IPS-18c (cell line): ENCODE data around the gene MGST1.
A peak's percentile ranks its signal among the peaks of the same experiment; 100 is the strongest.

Experiments
- H3K4me3 ChIP-seq: 2 replicates; pipeline ENCODE4 v1.7.0; 2013; ENCODE audit warnings: low read depth, mild to moderate bottlenecking, low read length, moderate library complexity; ENCODE audit not compliant: insufficient read depth
- H3K9me3 ChIP-seq: one replicate; pipeline ENCODE4 v1.6.1; 2013; ENCODE audit warnings: mild to moderate bottlenecking, low read length, moderate library complexity; ENCODE audit not compliant: control insufficient read depth, insufficient read depth

MGST1 gene

GRCh38 chr12:16347391-16348298, at the start of gene MGST1:
Gene MGST1 (plus strand): TSS chr12:16347645. CDS start chr12:16354253, 6,608 bp downstream.
- Histone ChIP-seq H3K9me3 (no peaks in the 10 kb centered on the region), H3K4me3 (peak within 1 kb of the TSS; percentile 78)

- Histone ChIP-seq H3K9me3 (no peaks in the 10 kb centered on the region), H3K4me3 (no peak overlapping the region)
These were observed 48.0 kb upstream of the MGST1 start for GRCh38 chr12:16299403-16299802.

GRCh38 chr12:16300122-16300521, 47.3 kb upstream of the MGST1 start:
- Histone ChIP-seq H3K4me3 (no peak overlapping the region), H3K9me3 (no peaks in the 10 kb centered on the region)

- no peak overlapping the region for H3K4me3 ChIP-seq
- H3K9me3 ChIP-seq, result no peaks in the 10 kb centered on the region
These were observed 46.7 kb upstream of the MGST1 start for GRCh38 chr12:16300736-16301135.

GRCh38 chr12:16303939-16304338, 43.5 kb upstream of the MGST1 start:
- Histone ChIP-seq H3K9me3 (no peaks in the 10 kb centered on the region), H3K4me3 (no peak overlapping the region)

- no peaks in the 10 kb centered on the region for H3K9me3 ChIP-seq
- no peak overlapping the region for H3K4me3 ChIP-seq
These were observed 39.5 kb upstream of the MGST1 start for GRCh38 chr12:16307856-16308475.

GRCh38 chr12:16310934-16311333, 36.5 kb upstream of the MGST1 start:
- H3K4me3 ChIP-seq, result no peak overlapping the region
- no peaks in the 10 kb centered on the region for H3K9me3 ChIP-seq

- Histone ChIP-seq H3K9me3 (no peaks in the 10 kb centered on the region), H3K4me3 (no peak overlapping the region)
These were observed 24.4 kb upstream of the MGST1 start for GRCh38 chr12:16323010-16323409.

GRCh38 chr12:16323638-16324037, 23.8 kb upstream of the MGST1 start:
- Histone ChIP-seq H3K4me3 (no peak overlapping the region), H3K9me3 (no peaks in the 10 kb centered on the region)

GRCh38 chr12:16324272-16324671, 23.2 kb upstream of the MGST1 start:
- Histone ChIP-seq H3K4me3 (no peak overlapping the region), H3K9me3 (no peaks in the 10 kb centered on the region)

- Histone ChIP-seq H3K9me3 (no peaks in the 10 kb centered on the region), H3K4me3 (no peak overlapping the region)
These were observed 22.7 kb upstream of the MGST1 start for GRCh38 chr12:16324772-16325171.

- H3K9me3 ChIP-seq, result no peaks in the 10 kb centered on the region
- H3K4me3 ChIP-seq, result no peak overlapping the region
These were observed 22.0 kb upstream of the MGST1 start for GRCh38 chr12:16325426-16325825.

- H3K9me3 ChIP-seq, result peaks cover 2% of the 10 kb centered on the region
- H3K4me3 ChIP-seq, result no peak overlapping the region
These were observed 19.5 kb upstream of the MGST1 start for GRCh38 chr12:16327963-16328362.

- H3K9me3 ChIP-seq, result peaks cover 2% of the 10 kb centered on the region
- H3K4me3 ChIP-seq, result no peak overlapping the region
These were observed 17.9 kb upstream of the MGST1 start for GRCh38 chr12:16329594-16329993.

GRCh38 chr12:16330560-16330959, 16.9 kb upstream of the MGST1 start:
- Histone ChIP-seq H3K9me3 (peaks cover 2% of the 10 kb centered on the region), H3K4me3 (no peak overlapping the region)

GRCh38 chr12:16331998-16332397, 15.4 kb upstream of the MGST1 start:
- Histone ChIP-seq H3K9me3 (peaks cover 2% of the 10 kb centered on the region), H3K4me3 (no peak overlapping the region)

- Histone ChIP-seq H3K9me3 (peaks cover 2% of the 10 kb centered on the region), H3K4me3 (no peak overlapping the region)
These were observed 11.6 kb upstream of the MGST1 start for GRCh38 chr12:16335838-16336237.

- Histone ChIP-seq H3K4me3 (no peak overlapping the region), H3K9me3 (no peaks in the 10 kb centered on the region)
These were observed 3.2 kb upstream of the MGST1 start for GRCh38 chr12:16344269-16344668.
